GM18951 (cell line): Measurements from ENCODE around the gene TMEM120B.
"Not testable (repeated sequence)": the region's sequence is repeated elsewhere in the genome, so short reads cannot be mapped to it uniquely, and the experiment has no call there.

ENCODE experiments used
- POLR2A ChIP-seq: IDR thresholded peaks from 4 replicates; pipeline ENCODE4 v1.6.1; 2011; ENCODE audit warnings: mild to moderate bottlenecking; ENCODE audit not compliant: insufficient read length, insufficient read depth; ENCODE audit errors: extremely low read depth
- in situ Hi-C: fragments of 300-500 bp; cut with MboI; formaldehyde crosslinking; loops from one replicate; pipeline ENCODE4 v1.12.0; 2022; ENCODE audit warnings: low sequenced_read_pairs, mixed read lengths, inconsistent platforms; ENCODE audit not compliant: unreplicated experiment

Gene TMEM120B

DNA sequence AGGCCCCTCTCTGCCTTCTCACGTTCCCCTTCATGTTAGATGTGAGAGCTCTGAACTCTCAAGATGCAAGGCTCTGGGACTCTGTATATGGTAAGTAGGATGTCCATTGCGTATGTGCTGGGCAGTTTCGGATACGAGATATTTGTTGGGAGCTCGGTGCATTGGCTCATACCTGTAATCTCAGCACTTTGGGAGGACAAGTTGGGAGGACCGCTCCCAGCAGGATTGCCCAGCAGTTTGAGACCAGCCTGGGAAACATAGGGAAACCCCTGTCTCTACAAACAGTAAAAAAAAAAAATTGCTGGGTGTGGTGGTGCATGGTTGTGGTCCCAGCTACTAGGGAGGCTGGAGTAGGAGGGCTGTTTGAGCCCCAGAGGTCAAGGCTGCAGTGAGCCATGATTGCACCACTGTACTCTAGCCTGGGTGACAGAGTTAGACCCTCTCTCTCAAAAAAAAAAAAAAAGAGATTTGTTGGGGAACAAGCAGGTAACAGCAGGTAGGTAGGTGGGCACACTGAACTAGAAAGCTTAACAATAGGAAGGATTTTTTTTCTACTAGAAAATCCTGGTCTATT lies 3.4 kb downstream of the TMEM120B start:
- in situ Hi-C loops: loop anchor here (10.0 kb wide), 1 partner anchor 49 kb away; no protein-coding TSS in a partner anchor
- no peak for TF ChIP-seq POLR2A

DNA sequence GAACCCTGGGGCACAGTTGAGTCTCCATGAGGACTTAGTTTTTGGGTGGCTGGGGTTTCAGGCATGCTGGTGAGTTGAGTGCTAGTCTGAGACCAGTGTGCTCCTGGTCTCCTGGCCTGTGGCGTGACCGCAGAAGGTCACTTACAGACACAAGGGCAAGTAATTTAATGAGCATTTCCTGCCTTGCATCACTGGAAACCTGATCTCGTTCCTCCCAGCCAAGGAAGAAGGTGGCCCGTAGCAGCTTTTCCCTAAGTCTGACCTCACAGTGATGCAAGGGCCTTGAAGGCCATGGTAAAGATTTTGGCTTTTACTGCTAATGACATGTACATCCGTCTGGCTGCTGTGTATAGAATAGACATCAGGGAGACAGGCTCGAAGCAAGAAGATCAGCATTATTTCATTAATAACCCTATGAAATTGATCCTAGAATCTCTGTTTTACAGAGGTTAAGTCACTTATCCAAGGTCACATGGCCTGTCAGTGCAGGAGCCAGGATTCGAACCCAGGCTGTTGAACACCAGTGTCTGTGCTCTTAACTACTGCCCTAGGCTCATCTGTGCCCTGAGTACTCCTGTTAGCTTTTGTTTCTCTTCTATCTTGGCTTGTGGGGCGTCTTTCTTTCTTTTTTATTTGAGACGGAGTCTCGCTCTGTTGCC lies 4.6 kb downstream of the TMEM120B start:
- no peak for TF ChIP-seq POLR2A
- in situ Hi-C loops: loop anchor here (10.0 kb wide), 1 partner anchor 48 kb away; no protein-coding TSS in a partner anchor

DNA sequence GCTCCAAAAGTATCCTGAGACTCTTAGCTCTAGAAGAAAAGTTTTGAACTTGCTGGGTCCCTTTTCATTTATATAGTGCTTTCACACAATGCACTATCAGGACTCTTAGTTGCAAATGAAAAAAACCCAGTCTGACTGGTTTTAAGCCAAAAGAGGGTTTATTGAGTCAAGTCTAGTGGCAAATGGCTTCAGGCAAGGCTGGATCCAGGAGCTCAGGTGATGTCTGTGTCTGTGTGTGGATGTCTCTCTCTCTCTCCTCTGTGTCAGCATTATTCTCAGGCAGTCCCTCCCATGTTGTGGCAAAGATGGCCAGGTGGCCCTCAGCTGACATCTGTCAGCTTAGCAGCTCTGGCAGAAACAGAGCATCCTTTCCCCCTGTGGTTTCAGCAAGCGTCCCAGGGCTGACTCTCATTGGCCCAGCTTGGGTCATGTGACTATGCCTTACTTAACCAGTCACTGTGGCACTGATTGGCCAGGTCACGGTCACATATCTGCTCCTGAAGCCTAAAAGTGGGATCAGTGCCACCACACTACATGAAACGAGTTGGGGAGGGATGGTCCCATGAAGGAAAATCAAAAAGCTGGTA lies 6.2 kb downstream of the TMEM120B start:
- in situ Hi-C loops: loop anchor here (10.0 kb wide), 1 partner anchor 46 kb away; no protein-coding TSS in a partner anchor

DNA sequence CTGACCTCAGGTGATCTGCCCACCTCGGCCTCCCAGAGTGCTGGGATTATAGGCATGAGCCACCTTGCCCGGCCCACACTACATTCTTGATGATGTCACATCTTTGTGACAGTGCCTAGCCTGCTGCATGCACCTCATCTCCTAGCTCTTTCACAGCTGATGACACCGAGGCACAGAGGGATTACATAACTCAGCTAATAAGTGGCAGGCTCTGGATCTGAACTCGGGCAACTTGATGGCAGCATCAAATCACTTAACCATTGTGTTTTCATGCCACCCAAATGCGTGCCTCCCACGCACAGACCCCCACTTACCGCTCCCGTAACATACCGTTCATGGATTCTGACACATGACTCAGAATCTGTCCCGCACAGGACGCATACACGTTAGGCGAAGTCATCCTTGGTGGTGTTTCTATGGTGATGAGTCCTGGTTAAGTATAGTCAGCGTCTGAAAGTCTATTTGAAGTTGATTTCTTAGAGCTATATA lies 7.4 kb downstream of the TMEM120B start:
- no peak for TF ChIP-seq POLR2A
- in situ Hi-C loops: loop anchor here (10.0 kb wide), 1 partner anchor 45 kb away; no protein-coding TSS in a partner anchor

More for the DNA sequence above, 6.2 kb downstream of the TMEM120B start:
- TF ChIP-seq POLR2A: no peak

DNA sequence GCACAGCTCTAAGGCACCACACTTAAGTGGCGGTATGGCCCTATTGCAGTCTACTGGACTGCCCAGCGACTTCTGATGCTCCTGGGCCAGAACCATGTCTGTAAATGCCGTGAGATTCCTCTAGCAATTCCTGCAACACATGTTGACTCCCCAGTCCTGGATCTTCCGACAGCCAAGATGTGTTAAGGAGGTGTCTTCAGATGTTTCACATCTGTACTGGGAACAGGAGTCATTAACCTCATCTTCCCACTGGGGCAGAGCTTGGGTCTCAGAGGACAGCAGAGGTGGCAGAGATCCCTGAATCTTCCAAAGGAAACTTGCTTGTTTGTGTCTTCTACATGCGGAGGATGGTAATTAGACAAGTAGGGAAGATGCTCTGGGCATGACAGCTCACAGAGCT lies 8.2 kb downstream of the TMEM120B start:
- no peak for TF ChIP-seq POLR2A
- in situ Hi-C loops: no loop called here

DNA sequence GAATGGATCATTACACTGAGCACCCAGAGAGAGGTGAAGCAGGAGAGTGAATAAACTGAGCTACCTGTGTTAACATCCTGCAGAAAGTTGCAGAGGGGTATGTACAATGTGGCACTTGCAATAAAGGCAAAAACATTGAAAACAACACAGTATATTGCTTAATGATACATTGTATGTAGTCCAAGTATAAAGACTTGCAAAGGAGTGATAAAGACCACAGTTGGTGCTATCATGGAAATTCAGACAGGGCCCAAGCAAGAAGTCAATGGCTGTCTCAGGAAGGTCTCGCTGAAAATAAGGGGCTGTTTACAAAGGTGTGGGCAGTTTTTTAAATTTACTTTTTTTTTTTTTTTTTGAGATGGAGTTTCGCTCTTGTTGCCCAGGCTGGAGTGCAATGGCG lies 10.0 kb downstream of the TMEM120B start:
- in situ Hi-C loops: no loop called here

DNA sequence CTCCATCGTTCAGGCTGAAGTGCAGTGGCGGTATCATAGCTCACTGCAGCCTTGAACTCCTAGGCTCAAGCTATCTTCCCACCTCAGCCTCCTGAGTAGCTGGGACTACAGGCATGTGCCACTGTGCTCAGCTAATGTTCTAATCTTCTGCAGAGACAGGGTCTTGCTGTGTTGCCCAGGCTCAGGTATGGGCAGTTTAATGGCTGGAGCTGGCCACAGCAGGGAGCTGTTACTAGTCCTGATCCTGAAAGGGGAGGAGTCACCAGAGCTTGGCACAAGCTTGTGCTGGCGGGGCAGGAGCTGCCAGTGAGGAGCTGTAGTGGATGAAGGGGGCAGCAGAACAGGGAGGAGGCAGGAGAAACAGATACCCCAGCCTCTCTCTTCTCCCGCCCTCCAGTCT lies 10.6 kb downstream of the TMEM120B start:
- in situ Hi-C loops: no loop called here
- no peak for TF ChIP-seq POLR2A

More for the DNA sequence above, 10.0 kb downstream of the TMEM120B start:
- TF ChIP-seq POLR2A: no peak

DNA sequence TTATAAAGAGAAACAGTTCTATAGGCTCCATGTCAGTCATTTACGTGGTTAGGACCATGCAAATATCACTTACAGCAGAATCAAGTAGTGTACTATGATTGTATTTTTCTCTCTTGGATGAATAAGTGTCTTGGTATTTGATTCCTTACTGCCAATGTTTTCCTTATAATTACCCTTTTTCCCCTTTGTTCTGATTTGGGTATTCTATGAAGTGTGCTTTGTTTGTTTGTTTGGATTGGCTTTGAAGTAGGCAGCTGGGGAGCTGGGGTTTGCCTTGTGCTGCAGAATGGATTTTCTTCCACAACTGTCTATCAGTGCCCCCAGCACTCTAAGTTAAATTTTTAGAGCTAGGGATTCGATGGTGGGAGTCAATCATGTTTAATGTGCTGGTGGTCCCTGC lies 12.4 kb downstream of the TMEM120B start:
- TF ChIP-seq POLR2A: no peak
- in situ Hi-C loops: no loop called here

DNA sequence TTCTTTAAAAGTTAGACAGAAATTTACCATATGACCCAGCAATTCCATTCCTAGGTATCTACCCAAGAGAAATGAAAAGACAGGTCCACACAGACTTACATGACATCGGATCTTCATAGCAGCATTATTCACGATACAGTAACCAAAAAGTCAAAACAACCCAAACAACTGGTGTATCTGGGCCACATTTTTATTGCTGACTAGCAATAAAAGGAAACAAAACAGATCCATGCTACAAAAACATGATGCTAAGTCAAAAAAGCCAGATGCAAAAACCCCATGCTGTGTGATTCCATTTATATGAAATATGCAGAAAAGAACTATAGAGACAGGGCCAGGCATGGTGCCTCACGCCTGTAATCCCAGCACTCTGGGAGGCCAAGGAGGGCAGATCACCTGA lies 12.9 kb downstream of the TMEM120B start:
- in situ Hi-C loops: no loop called here
- TF ChIP-seq POLR2A: no peak

DNA sequence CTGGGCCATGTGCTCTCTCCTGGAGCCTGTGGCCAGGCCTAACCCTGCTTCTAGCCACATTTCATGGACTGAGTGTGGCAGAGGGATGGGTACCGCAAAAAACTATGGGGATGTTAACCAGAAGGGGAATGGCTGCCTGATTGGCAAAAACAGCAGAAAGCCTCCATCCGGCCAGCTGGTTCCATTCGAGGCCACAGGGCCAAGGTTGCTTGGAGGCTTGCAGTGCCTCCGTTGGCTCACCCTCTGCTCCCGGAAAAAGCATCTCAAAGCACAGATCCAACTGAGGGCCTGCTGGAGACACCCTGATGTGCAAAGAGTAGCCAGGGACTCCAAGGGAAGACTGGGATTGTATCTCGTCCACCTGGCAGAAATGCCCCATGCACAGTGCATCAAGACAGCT lies 16.5 kb downstream of the TMEM120B start:
- in situ Hi-C loops: no loop called here
- TF ChIP-seq POLR2A: no peak

DNA sequence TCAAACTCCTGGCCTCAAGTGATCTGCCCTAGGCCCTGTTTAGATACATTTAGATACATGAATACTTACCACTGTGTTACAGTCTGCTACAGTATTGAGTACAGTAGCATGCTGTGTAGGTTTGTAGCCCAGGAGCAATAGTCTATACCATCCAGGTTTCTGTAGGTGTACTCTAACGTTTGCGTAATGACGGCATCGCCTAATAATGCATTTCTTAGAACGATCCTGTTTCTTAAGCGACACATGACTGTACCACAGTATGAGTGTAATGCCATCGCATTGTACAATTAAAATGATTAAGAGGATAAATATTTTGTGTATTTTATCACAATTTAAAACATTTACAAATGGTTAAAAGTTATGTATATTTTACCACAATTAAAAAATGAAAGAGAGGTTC lies 18.9 kb downstream of the TMEM120B start:
- no peak for TF ChIP-seq POLR2A
- in situ Hi-C loops: no loop called here

DNA sequence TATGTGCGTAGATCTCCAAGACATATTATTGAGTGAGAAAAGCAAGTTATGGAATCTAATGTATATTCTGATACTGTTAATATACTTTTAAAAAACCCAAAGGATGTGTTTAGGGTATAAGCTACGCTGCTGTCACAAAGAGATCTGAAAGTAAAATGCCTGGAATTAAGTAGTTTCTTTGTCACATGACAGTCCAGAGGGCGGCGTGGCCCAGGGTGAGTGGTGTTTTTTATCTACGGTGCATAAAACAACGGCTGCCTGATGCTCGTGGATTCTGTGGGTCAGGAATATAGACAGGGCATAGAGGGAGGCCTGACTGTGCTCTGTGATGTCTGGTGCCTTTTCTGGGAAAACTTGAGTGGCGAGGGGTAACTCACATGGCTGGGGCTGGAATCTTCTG lies 21.3 kb downstream of the TMEM120B start:
- in situ Hi-C loops: no loop called here
- no peak for TF ChIP-seq POLR2A

DNA sequence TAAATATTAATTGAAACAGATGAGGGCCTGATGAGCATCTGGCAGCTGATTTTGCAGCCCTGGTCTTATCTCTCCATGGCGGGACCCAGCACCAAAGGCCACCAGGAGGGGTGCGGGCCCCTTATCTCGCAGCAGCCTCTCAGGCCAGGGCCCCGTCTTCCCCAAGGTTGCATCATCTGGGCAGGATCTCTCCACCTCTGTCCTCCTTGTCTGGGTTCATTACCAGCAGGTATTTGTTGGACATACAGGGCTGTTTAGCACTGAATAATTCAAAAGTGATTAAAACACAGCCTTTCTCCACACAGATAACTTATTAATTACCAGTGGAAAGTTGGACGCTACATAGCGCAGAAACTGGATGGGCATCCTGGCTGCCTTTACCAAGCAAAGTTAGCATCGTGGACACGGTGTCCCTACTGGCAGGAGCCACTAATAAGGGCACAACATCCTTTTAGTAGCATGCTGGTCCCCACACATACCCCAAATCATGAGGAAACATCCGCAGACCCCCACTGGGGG lies 25.8 kb downstream of the TMEM120B start:
- TF ChIP-seq POLR2A: no peak
- in situ Hi-C loops: no loop called here

DNA sequence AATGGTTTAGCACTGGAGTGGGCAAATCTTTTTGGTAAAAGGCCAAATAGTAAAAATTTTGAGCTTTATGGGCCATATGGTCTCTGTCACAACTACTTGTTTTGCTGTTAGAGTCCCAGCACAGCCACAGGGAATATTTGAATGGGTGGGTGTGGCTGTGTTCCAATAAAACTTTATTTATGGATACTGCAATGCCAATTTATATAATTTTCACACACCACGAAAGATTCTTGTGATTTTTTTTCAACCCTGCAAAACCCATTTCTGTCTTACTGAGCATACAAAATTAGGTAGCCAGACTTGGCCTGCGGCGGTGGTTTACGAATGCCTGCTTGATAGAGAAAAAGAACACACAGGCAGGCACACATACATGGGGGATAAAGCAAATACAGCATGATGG lies 28.3 kb downstream of the TMEM120B start:
- TF ChIP-seq POLR2A: no peak
- in situ Hi-C loops: no loop called here

DNA sequence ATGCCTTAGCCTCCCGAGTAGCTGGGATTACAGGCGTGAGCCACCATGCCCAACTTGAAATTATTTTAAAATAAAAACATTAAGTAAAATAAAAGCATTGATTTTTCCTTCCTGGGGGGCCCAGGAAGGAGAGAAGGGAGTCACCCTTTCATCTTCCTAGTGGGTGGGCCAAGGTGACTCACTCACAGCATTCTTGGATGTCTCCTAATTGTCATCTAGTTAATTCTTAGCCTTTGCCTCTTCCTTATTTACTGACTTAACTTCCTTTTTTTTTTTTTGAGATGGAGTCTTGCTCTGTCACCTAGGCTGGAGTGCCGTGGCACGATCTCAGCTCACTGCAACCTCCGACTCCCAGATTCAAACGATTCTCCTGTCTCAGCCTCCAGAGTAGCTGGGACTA lies 29.2 kb downstream of the TMEM120B start:
- no peak for TF ChIP-seq POLR2A
- in situ Hi-C loops: no loop called here

DNA sequence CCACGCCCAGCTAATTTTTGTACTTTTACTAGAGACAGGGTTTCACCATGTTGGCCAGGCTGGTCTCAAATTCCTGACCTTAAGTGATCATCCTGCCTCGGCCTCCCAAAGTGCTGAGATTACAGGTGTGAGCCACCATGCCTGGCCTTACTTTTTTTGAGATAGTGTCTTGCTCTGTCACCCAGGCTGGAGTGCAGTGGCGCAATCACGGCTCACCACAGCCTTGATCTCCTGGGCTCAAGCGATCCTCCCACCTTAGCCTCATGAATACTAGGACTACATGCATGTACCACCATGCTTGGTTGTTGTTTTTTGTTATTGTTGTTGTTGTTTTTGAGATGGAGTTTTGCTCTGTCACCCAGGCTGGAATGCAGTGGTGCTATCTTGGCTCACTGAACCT lies 33.0 kb downstream of the TMEM120B start:
- in situ Hi-C loops: not testable (repeated sequence)
